GM18867 (cell line): ENCODE results near the gene CLEC9A.

Experiments used
- ATAC-seq: cut with Tn5 transposase; IDR thresholded peaks from one replicate; pipeline ENCODE4 v1.9.1; 2021; ENCODE audit warnings: mild to moderate bottlenecking, moderate library complexity; ENCODE audit not compliant: unreplicated experiment

The CLEC9A gene

GRCh38 chr12:10065241-10065640 lies 34.8 kb downstream of the CLEC9A start:
- no peak for ATAC-seq

GRCh38 chr12:10067264-10067663 lies 36.8 kb downstream of the CLEC9A start:
- ATAC-seq: no peak

GRCh38 chr12:10067942-10068341 lies 37.5 kb downstream of the CLEC9A start:
- no peak for ATAC-seq

GRCh38 chr12:10068644-10069043 lies 38.2 kb downstream of the CLEC9A start:
- no peak for ATAC-seq

GRCh38 chr12:10069099-10069498 lies 38.6 kb downstream of the CLEC9A start:
- ATAC-seq: no peak

- no peak for ATAC-seq
Measured at GRCh38 chr12:10069976-10070375, 39.5 kb downstream of the CLEC9A start.

GRCh38 chr12:10070380-10070779 lies 39.9 kb downstream of the CLEC9A start:
- ATAC-seq: no peak

- no peak for ATAC-seq
Measured at GRCh38 chr12:10072131-10072530, 41.6 kb downstream of the CLEC9A start.

- no peak for ATAC-seq
Measured at GRCh38 chr12:10073261-10073660, 42.8 kb downstream of the CLEC9A start.

- ATAC-seq: no peak
Measured at GRCh38 chr12:10075451-10075850, 45.0 kb downstream of the CLEC9A start.

GRCh38 chr12:10082117-10082874 lies 51.8 kb downstream of the CLEC9A start:
- no peak for ATAC-seq

- no peak for ATAC-seq
Measured at GRCh38 chr12:10084733-10085132, 54.3 kb downstream of the CLEC9A start.

GRCh38 chr12:10086387-10086786 lies 55.9 kb downstream of the CLEC9A start:
- no peak for ATAC-seq

- ATAC-seq: no peak
Measured at GRCh38 chr12:10088031-10088430, 57.5 kb downstream of the CLEC9A start.

GRCh38 chr12:10088955-10089900 lies 58.7 kb downstream of the CLEC9A start:
- no peak for ATAC-seq

GRCh38 chr12:10094646-10095395 lies 64.3 kb downstream of the CLEC9A start:
- ATAC-seq: no peak

- no peak for ATAC-seq
Measured at GRCh38 chr12:10095971-10096370, 65.5 kb downstream of the CLEC9A start.

- ATAC-seq: no peak
Measured at GRCh38 chr12:10097521-10097920, 67.0 kb downstream of the CLEC9A start.

- no peak for ATAC-seq
Measured at GRCh38 chr12:10098791-10099190, 68.3 kb downstream of the CLEC9A start, which contains the start of gene CLEC1A. CLEC1A (minus strand) TSS chr12:10098985; CDS start chr12:10098922, 63 bp downstream.

GRCh38 chr12:10101042-10101579 lies 70.6 kb downstream of the CLEC9A start:
- ATAC-seq: no peak
